ENCODE data around the gene SULT1C2.
A peak's percentile ranks its signal among the peaks of the same experiment; 100 is the strongest.

The SULT1C2 gene

GRCh38 chr2:108287169-108287568 is 1.5 kb upstream of the SULT1C2 start:
- DNase-seq (ENCODE audit: low spot score) = no peak
- no peak for FAIRE-seq

GRCh38 chr2:108293850-108294249 is 5.2 kb downstream of the SULT1C2 start:
- DNase-seq (ENCODE audit: low spot score) (no peak), FAIRE-seq (no peak)

GRCh38 chr2:108297436-108298141 is 8.9 kb downstream of the SULT1C2 start:
- DNase-seq (ENCODE audit: low spot score) (peak; percentile 60), FAIRE-seq (peak; percentile 59)

- DNase-seq (ENCODE audit: low spot score) (no peak), FAIRE-seq (no peak)
Measured at GRCh38 chr2:108301558-108301957, 12.9 kb downstream of the SULT1C2 start.

DNA sequence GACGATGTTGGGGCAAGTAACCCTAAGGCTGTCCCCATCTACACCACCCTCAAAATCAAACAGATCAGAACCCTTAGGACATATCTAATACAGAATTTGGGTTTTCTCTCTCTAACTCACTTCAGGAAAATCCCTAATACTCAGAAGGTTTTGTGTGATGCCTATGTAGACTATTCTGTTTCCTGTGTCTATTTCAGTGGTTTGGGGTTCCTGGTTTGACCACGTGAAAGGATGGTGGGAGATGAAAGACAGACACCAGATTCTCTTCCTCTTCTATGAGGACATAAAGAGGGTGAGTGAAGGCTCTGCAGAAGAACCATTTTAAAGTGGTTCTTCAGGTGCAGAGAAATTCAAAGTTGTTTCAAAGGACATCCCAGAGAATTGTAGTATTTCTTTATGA is 16.3 kb downstream of the SULT1C2 start:
- FAIRE-seq (no peak), DNase-seq (ENCODE audit: low spot score) (no peak)

GRCh38 chr2:108305901-108306300 is 17.2 kb downstream of the SULT1C2 start:
- FAIRE-seq (no peak), DNase-seq (ENCODE audit: low spot score) (no peak)

- no peak for FAIRE-seq
- DNase-seq (ENCODE audit: low spot score) = no peak
Measured at GRCh38 chr2:108309903-108310302, 21.2 kb downstream of the SULT1C2 start.

- no peak for DNase-seq (ENCODE audit: low spot score)
- no peak for FAIRE-seq
Measured at GRCh38 chr2:108314586-108315296, 26.0 kb downstream of the SULT1C2 start.

- FAIRE-seq = no peak
- no peak for DNase-seq (ENCODE audit: low spot score)
Measured at GRCh38 chr2:108315444-108315934, 26.8 kb downstream of the SULT1C2 start.

GRCh38 chr2:108316033-108316432 is 27.3 kb downstream of the SULT1C2 start:
- DNase-seq (ENCODE audit: low spot score) (no peak), FAIRE-seq (no peak)

DNA sequence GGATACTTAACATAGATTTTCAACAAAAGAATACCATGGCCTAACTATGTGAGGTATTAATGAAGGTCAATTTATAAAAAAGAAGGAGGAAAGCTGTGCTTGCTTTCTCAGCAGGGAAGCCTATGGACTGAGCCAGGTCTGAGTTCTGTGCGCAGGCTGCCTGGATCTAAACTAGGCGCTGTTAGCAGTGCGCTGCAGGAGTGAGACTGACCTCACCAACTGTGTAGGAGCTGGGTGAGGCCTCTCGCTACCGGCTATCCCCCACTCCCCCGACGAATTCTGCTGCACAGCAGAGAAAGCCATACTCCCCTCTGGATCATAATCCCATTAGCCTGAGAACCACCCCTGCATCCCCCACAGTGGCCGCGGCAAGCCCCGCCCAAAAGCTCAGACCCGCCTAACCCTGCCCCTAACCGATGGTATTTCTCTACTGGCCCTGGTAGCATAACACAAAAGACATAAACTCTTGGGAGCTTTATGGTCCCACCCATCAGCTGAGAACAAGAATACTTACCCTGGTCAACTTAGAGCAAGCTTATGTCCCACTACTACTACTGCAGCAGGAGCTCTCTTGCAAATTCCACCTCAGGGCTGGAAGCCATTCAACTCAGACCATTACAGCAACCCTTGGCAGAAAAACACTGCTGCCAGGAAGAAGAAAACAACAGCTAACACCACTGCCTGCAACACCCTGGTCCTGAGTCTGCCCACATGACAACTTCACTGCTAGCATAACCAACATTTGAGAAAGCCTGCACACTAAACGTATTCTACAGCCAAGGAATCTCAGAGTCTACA is 28.0 kb downstream of the SULT1C2 start:
- DNase-seq (ENCODE audit: low spot score) (no peak), FAIRE-seq (peak; percentile 40)

- no peak for DNase-seq (ENCODE audit: low spot score)
- FAIRE-seq = no peak
Measured at GRCh38 chr2:108320326-108320922, 31.7 kb downstream of the SULT1C2 start.

DNA sequence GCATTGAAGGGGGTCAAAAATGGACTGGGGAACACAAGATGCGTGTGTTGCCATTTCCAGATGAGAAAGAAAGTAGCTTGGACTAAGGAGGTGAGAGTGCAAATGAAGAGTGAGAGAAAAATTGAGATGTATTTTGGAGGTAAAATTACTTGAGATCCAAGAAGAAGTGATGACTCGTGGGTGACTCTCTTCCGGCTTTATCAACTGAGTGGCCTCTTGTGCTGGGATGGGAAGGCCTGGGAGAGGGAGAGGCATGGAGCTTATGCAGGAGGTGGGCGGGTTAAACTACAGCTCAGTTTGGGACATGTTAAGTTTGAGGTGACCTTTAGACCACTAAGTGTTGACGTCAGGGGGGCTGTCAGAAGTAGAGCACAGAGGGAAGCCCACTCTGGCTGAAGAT is 34.9 kb downstream of the SULT1C2 start:
- FAIRE-seq (no peak), DNase-seq (ENCODE audit: low spot score) (no peak)

DNA sequence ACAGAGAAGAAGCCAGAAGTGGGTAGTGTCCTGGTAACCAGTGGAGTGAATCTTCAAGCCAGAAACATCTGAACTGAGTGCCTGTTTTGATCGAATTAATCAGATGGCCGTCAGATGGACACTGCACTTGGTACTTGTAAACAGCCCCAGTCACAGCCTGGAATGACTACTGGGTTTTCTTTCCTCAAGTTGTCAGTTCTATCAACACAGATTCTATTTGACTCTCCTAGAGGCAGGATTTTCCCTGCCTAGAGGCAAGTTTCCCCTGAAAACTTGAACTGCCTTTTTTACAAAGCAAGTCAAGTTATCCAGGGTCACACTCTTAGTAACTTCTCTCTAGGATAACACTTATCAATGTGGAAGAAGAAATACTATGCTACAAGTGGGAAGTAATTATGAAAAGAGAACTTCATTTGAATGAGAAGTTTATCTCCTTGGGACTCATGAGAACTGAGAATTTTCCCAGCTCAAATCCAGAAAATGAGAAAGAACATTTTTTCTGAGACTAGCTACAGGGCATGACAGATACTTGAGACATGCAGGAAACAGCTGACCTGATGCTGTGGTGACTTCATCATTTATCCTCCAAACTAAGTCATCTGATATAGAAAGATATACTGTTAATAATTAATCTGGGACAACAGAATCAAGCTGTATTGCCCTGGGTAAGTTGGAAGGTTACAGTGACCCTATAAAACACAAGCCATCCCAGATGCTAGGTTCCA is 36.0 kb downstream of the SULT1C2 start:
- DNase-seq (ENCODE audit: low spot score) (no peak), FAIRE-seq (no peak)

GRCh38 chr2:108325756-108326155 is 37.1 kb downstream of the SULT1C2 start:
- DNase-seq (ENCODE audit: low spot score) = no peak

DNA sequence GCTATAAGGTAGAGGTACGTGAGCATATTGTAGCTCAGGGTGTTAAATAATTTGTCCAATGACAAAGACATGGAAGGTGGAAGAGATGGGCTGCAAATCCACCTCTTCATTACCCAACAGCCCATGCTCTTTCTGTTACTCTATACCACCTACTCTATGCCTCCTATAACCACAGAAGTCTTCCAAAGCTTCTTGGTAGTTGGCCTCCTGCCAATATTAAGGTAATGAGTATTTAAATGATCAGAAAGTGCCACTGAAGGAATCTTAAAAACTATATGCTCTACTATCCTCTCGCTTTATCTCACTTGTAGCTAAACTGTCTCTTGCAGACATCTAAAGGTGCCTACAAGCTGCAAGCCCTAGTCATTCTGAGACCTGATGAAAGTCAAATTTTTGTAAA is 41.1 kb downstream of the SULT1C2 start:
- FAIRE-seq (no peak), DNase-seq (ENCODE audit: low spot score) (no peak)

More at GRCh38 chr2:108325756-108326155, 37.1 kb downstream of the SULT1C2 start:
- no peak for FAIRE-seq

GRCh38 chr2:108330979-108331378 is 42.3 kb downstream of the SULT1C2 start:
- FAIRE-seq (no peak), DNase-seq (ENCODE audit: low spot score) (no peak)

- FAIRE-seq (no peak), DNase-seq (ENCODE audit: low spot score) (no peak)
Measured at GRCh38 chr2:108345951-108346350, 57.3 kb downstream of the SULT1C2 start.

- no peak for DNase-seq (ENCODE audit: low spot score)
- FAIRE-seq = peak; percentile 48
Measured at GRCh38 chr2:108346827-108347226, 58.1 kb downstream of the SULT1C2 start.

GRCh38 chr2:108347786-108348185 is 59.1 kb downstream of the SULT1C2 start:
- FAIRE-seq = no peak

More at GRCh38 chr2:108347786-108348185, 59.1 kb downstream of the SULT1C2 start:
- no peak for DNase-seq (ENCODE audit: low spot score)

Measured in urothelium cell line (cell line).